Suprapubic skin (tissue), 4 donors: Measurements from ENCODE around the gene DENND6B.

Experiments
- EP300 ChIP-seq: sonication (generic); formaldehyde crosslinking; IDR thresholded peaks from one replicate; pipeline ENCODE4 v1.6.1; 2017; ENCODE audit warnings: antibody characterized with exemption
- POLR2A ChIP-seq, 2 donors: fragments of 450-650 bp; IDR thresholded peaks; one replicate each; pipeline ENCODE4 v1.6.1; 2017; ENCODE audit warnings: antibody characterized with exemption in 2 of 2, mild to moderate bottlenecking in 2 of 2, moderate library complexity in 2 of 2
- POLR2AphosphoS5 ChIP-seq, 3 donors: sonication (generic); formaldehyde crosslinking; IDR thresholded peaks; one replicate each; pipeline ENCODE4 v1.6.1; 2017; ENCODE audit warnings: antibody characterized with exemption in 3 of 3
- TF ChIP-seq, protein P1 (sequence below), 2 donors: fragments of 200-600 bp in 1 of 2; fragments of 450-650 bp in 1 of 2; sonication (generic) in 1 of 2; IDR thresholded peaks; one replicate each; pipeline ENCODE4 v1.5.1; 2016 to 2019; ENCODE audit warnings: antibody characterized with exemption in 2 of 2, mild to moderate bottlenecking in 1 of 2, moderate library complexity in 1 of 2

GRCh38 chr22:50313600-50313999 lies 13.2 kb downstream of the DENND6B start:
- TF ChIP-seq, protein P1, sequence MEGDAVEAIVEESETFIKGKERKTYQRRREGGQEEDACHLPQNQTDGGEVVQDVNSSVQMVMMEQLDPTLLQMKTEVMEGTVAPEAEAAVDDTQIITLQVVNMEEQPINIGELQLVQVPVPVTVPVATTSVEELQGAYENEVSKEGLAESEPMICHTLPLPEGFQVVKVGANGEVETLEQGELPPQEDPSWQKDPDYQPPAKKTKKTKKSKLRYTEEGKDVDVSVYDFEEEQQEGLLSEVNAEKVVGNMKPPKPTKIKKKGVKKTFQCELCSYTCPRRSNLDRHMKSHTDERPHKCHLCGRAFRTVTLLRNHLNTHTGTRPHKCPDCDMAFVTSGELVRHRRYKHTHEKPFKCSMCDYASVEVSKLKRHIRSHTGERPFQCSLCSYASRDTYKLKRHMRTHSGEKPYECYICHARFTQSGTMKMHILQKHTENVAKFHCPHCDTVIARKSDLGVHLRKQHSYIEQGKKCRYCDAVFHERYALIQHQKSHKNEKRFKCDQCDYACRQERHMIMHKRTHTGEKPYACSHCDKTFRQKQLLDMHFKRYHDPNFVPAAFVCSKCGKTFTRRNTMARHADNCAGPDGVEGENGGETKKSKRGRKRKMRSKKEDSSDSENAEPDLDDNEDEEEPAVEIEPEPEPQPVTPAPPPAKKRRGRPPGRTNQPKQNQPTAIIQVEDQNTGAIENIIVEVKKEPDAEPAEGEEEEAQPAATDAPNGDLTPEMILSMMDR (IDR thresholded peaks at IDR 0.05): no peak
- no peak for TF ChIP-seq EP300
- TF ChIP-seq POLR2A (IDR thresholded peaks at IDR 0.05): no peak
- no peak for TF ChIP-seq POLR2AphosphoS5 (IDR thresholded peaks at IDR 0.05)
